Keratinocyte (primary cell): Measurements from ENCODE around the gene KCNMA1.

Experiments
- CTCF ChIP-seq, 3 experiments: IDR thresholded peaks in 1 of 3; conservative IDR thresholded peaks in 1 of 3; optimal IDR thresholded peaks in 1 of 3; 2 replicates in 2 of 3; 3 replicates in 1 of 3; pipeline versions ENCODE3 to v1.5.1; 2011; ENCODE audit warnings: low read length in 3 of 3, mild to moderate bottlenecking in 3 of 3, moderate library complexity in 2 of 3, control low read depth in 1 of 3, inconsistent platforms in 1 of 3; ENCODE audit not compliant: insufficient read depth in 2 of 3; ENCODE audit errors: extremely low read depth in 1 of 3
- EZH2 ChIP-seq: IDR thresholded peaks from one replicate; pipeline ENCODE4 v1.6.1; 2012; ENCODE audit warnings: inconsistent platforms, mild to moderate bottlenecking, low read length, moderate library complexity

GRCh38 chr10:77533887-77534278, 103.7 kb downstream of the KCNMA1 start:
- TF ChIP-seq EZH2 (no peak), CTCF (optimal IDR thresholded peaks at IDR 0.05 in 1 of 3, IDR thresholded peaks at IDR 0.05 in 1 of 3, conservative IDR thresholded peaks at IDR 0.05 in 1 of 3; ENCODE audit: extremely low read depth in 1 of 3, insufficient read depth in 2 of 3, low read length in 3 of 3) (no peak)
